ENCODE measurements around the gene GNAI1.

GNAI1 gene

DNA sequence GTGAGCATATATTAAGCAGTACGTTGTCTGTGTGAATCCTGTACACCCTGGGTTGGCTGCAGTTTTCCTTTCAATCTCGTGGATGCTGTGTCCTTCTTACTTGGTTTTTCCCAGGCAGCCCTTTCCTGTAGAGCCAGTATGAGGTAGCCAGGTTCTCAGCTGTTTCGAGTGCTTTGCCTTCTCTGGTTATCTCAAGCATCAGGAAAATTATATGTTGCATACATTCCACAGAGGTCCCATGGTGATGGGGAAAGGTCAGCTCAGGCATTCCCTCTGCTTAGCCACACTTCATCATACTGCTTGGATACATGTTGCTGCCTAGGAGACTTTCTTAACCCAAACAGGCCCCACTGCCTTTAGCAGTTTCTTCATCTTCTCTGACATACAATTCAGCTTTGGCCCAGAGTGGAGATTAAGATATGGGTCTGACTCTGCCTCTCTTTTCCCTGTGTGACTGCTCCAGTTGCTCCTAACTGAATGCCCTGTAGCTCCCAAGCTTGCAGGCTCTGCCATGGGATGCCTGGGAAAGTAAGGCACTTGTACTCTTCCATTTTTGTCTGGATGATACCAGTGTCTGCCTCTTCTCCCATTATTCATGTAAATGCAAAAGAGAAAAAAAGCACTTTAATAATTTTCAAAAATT is 11.3 kb downstream of the GNAI1 start:
- peak; percentile 82 for DNase-seq (ENCODE audit: low read depth, low spot score)
- TF ChIP-seq CTCF (IDR thresholded peaks at IDR 0.05; ENCODE audit: low read depth, low read length) = no peak
- in situ Hi-C loops (cut with HindIII; ENCODE audit: low sequenced_read_pairs) = no loop called here
- no peak overlapping the region for H3K4me3 ChIP-seq (ENCODE audit: low read depth, low read length)

DNA sequence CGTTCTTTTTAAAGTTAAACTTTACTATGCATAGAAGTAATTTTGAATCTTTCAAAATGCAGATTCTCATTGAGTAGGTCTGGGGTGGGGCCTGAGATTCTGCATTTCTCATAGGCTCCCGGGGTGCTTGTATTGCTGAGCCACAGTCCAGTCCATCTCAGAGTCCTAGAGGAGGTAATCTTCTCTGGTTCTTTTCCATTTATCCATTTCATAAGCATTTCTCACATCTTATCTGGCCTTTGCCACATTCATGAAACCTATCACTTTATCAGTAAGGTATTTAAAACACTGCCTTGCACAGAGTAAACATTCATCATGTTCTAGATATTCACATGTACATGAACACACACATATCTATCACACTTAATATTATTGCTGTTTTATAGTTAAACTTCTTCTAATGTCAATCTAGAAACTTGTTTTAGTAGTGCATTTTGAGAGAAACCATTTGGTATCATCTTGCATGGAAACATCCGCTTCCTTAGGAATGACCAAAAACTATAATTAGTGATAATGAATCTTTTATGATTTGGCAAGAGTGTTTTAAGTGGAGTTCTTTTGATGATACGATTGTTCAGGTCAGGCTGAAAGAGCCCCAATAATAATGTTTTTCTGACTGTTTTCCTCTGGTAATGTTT is 12.0 kb downstream of the GNAI1 start:
- H3K4me3 ChIP-seq (ENCODE audit: low read depth, low read length) = no peak overlapping the region
- no peak for DNase-seq (ENCODE audit: low read depth, low spot score)
- TF ChIP-seq CTCF (IDR thresholded peaks at IDR 0.05; ENCODE audit: low read depth, low read length) = no peak
- in situ Hi-C loops (cut with HindIII; ENCODE audit: low sequenced_read_pairs) = no loop called here

- DNase-seq (ENCODE audit: low read depth, low spot score) = peak; percentile 74
- in situ Hi-C loops (cut with HindIII; ENCODE audit: low sequenced_read_pairs) = no loop called here
- no peak overlapping the region for H3K4me3 ChIP-seq (ENCODE audit: low read depth, low read length)
- TF ChIP-seq CTCF (IDR thresholded peaks at IDR 0.05; ENCODE audit: low read depth, low read length) = no peak
Observed at GRCh38 chr7:80147543-80148391, 13.1 kb downstream of the GNAI1 start.

GRCh38 chr7:80150611-80151273 is 16.1 kb downstream of the GNAI1 start:
- in situ Hi-C loops (cut with HindIII; ENCODE audit: low sequenced_read_pairs) = no loop called here
- no peak overlapping the region for H3K4me3 ChIP-seq (ENCODE audit: low read depth, low read length)

GRCh38 chr7:80151274-80151665 is 16.6 kb downstream of the GNAI1 start:
- peak; percentile 71 for DNase-seq (ENCODE audit: low read depth, low spot score)
- no peak for TF ChIP-seq CTCF (IDR thresholded peaks at IDR 0.05; ENCODE audit: low read depth, low read length)
- in situ Hi-C loops (cut with HindIII; ENCODE audit: low sequenced_read_pairs) = no loop called here
- H3K4me3 ChIP-seq (ENCODE audit: low read depth, low read length) = no peak overlapping the region

More at GRCh38 chr7:80150611-80151273, 16.1 kb downstream of the GNAI1 start:
- no peak for TF ChIP-seq CTCF (IDR thresholded peaks at IDR 0.05; ENCODE audit: low read depth, low read length)
- DNase-seq (ENCODE audit: low read depth, low spot score) = peak; percentile 44

DNA sequence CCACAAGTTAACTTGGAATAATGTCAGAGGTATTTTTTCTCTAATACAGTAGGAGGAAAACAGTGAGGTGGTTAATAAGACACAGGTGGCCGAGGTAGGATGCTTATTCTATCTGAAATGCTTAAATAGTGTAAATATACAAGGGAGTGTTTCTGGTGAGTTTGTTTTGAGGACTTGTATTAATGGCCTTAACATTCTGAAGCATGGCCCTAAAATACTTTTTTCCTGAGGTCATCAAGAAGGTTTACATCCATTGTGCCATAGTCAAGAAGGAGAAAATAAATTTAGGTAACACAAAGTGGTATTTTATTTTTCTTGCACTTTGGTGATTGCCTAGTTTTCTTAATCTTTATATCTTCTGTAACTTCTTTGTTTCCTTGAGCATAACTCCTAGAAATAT is 18.8 kb downstream of the GNAI1 start:
- H3K4me3 ChIP-seq (ENCODE audit: low read depth, low read length) = no peak overlapping the region
- no peak for TF ChIP-seq CTCF (IDR thresholded peaks at IDR 0.05; ENCODE audit: low read depth, low read length)
- in situ Hi-C loops (cut with HindIII; ENCODE audit: low sequenced_read_pairs) = no loop called here
- DNase-seq (ENCODE audit: low read depth, low spot score) = no peak
